OCI-LY1 (cell line): ENCODE results near the gene NLRC3.

Experiments
- CTCF ChIP-seq: fragments of 200-600 bp; sonication (generic), shearing (Covaris generic); IDR thresholded peaks from 2 replicates; pipeline ENCODE4 v1.5.1; 2017; ENCODE audit warnings: mild to moderate bottlenecking, antibody characterized with exemption, low read length, moderate library complexity, mixed read lengths
- EZH2 ChIP-seq: fragments of 200-600 bp; sonication (generic), shearing (Covaris generic); IDR thresholded peaks from 2 replicates; pipeline ENCODE4 v1.8.0; 2017; ENCODE audit warnings: borderline replicate concordance, mixed run types, mild to moderate bottlenecking, antibody characterized with exemption, low read length, moderate library complexity, mixed read lengths

GRCh38 chr16:3561626-3562025, 15.6 kb downstream of the NLRC3 start:
- TF ChIP-seq CTCF (no peak), EZH2 (no peak)
